HG03521 (cell line): Measurements from ENCODE around the gene ZNF689.
"Not testable (repeated sequence)": the region's sequence is repeated elsewhere in the genome, so short reads cannot be mapped to it uniquely, and the experiment has no call there.

ENCODE experiments used
- ATAC-seq: cut with Tn5 transposase; IDR thresholded peaks from one replicate; pipeline ENCODE4 v1.9.1; 2021; ENCODE audit warnings: mild to moderate bottlenecking, moderate library complexity; ENCODE audit not compliant: unreplicated experiment

Gene ZNF689

GRCh38 chr16:30637139-30637538 lies 26.9 kb upstream of the ZNF689 start:
- not testable (repeated sequence) for ATAC-seq

GRCh38 chr16:30636599-30636998 lies 26.4 kb upstream of the ZNF689 start:
- ATAC-seq, result no peak

- ATAC-seq, result no peak
These were observed 23.3 kb upstream of the ZNF689 start for GRCh38 chr16:30633526-30633925.

GRCh38 chr16:30632454-30632853 lies 22.3 kb upstream of the ZNF689 start:
- not testable (repeated sequence) for ATAC-seq

- ATAC-seq, result no peak
These were observed 18.7 kb upstream of the ZNF689 start for GRCh38 chr16:30628628-30629540.

DNA sequence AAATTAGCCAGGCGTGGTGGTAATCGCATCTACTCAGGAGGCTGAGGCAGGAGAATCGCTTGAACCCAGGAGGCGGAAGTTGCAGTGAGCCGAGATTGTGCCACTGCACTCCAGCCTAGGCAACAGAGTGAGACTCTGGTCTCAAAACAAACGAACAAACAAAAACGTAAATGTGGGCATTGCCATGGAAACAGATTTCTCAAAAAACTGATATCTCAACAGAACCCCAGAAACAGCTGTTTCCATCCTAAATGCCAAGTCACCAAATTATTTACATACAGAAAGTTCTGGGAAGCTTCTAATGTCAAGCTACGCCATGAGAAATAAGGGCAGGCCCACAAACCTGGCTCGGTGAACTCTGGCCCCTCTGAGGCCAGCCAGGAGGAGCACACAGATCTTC lies 16.0 kb upstream of the ZNF689 start:
- no peak for ATAC-seq

- no peak for ATAC-seq
These were observed 13.5 kb upstream of the ZNF689 start for GRCh38 chr16:30623536-30624283.

- ATAC-seq, result no peak
These were observed 12.4 kb upstream of the ZNF689 start for GRCh38 chr16:30622455-30623032.

DNA sequence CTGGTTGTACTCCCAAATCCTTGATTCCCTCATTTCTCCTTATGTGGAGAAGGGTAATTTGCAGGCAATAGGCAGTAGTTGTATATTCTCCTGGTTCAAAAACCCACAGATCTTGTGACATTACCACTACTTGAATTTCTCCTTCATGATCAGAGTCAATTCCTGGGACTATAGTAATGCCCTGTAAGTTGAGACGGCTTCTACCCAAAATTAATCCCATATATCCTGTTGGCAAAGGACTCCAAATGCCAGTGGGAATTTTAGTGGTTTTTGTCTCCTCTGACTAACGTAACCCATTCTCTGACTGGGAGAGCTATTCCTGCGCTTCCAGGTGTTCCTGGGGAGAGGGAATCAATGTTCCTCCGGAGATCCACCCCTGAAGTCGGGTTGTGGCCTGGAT lies 11.6 kb upstream of the ZNF689 start:
- ATAC-seq, result no peak

- no peak for ATAC-seq
These were observed 10.0 kb upstream of the ZNF689 start for GRCh38 chr16:30620169-30620568.

GRCh38 chr16:30619638-30620037 lies 9.4 kb upstream of the ZNF689 start:
- ATAC-seq, result no peak

- ATAC-seq, result no peak
These were observed 9.0 kb upstream of the ZNF689 start for GRCh38 chr16:30619202-30619601.

DNA sequence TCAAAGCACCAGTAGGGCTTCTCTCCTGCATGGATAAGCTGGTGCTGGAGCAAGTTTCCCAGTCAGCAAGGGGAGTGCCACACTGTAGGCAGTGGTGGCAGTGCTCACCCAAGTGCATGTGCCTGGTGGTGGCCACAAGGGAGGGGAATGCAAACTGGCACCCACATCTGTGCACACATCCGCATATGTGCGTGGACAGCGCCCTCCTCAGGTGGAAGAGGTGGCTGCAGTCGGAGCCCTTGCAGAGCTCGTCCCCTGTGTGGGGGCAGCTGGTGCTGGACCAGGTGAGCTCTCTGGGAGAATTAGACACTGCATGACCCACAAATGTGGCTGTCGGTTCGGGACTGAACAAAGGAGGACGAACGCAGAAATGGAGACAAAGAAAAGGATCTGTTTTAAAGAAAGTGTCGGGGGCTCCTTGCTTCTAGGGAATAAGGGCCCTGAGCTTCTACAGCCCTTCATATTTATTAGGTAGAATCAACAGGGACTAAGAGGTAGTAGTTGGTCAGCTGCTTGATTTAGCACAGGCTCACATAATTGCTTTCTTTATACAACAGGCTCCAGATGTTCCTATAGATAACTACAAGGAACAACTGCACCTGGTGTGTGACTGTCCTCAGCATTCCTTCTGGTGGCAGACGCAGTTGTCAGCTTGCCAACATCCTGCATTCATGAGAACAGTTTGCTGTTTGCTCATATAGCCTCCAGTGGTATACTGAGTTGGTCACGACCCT lies 5.3 kb upstream of the ZNF689 start:
- no peak for ATAC-seq

- no peak for ATAC-seq
These were observed 925 bp downstream of the ZNF689 start for GRCh38 chr16:30609002-30609925.

DNA sequence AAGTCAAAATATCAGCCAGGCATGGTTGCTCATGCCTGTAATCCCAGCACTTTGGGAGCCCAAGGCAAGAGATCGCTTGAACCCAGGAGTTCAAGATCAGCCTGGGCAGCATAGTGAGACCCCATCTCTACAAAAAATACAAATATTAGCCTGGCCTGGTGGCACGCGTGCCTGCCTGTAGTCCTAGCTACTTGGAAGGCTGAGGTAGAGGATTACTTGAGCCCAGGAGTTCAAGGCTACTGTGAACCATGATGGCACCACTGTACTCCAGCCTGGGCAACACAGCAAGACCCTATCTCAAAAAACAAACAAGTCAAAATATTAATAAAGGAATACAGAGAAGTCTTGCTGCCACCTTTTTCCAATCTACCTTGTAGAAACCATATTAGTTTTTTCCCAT lies 4.2 kb downstream of the ZNF689 start:
- no peak for ATAC-seq

DNA sequence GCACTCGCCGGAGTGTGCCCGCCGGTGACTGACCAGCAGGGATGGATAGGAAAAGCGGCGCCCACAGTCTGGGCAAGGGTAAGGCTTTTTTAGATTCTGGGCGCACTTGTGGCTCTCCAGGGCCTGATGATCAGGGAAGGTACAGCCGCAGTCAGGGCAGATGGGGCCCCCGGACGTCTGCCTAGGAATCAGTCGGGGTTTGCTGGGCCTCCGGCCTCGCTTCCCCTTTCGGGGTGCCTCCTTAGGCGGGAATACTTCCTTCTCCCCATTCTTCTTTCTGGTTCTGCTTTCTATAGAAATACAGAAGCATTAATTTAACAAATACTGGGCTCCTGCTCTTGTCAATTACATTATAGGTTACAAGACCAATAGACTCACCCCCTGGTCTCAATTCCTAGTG lies 5.0 kb downstream of the ZNF689 start:
- ATAC-seq, result no peak

DNA sequence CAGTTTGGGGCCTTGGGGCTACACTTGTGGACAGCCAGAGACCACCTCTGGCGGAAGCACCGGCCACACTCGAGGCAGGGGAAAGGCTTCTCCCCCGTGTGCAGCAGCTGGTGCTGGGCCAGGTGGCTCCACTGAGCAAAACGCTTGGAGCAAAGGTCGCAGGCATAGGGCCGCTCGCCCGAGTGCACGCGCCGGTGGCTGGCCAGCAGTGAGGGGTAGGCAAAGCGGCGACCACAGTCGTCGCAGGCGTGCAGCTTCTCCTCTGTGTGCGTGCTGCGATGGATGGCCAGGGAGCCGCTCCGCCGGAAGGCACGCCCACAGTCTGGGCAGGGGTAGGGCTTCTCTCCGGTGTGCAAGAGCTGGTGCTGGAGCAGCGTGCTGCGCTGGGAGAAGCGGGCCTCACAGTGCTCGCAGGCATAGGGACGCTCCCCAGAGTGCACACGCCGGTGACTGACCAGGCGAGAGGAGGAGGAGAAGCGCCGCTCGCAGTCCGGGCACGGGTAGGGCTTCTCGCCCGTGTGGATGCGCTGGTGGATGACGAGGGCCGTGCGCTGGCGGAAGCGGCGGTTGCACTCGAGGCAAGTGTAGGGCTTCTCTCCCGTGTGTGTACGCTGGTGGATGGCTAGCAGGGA lies 5.8 kb downstream of the ZNF689 start:
- no peak for ATAC-seq

DNA sequence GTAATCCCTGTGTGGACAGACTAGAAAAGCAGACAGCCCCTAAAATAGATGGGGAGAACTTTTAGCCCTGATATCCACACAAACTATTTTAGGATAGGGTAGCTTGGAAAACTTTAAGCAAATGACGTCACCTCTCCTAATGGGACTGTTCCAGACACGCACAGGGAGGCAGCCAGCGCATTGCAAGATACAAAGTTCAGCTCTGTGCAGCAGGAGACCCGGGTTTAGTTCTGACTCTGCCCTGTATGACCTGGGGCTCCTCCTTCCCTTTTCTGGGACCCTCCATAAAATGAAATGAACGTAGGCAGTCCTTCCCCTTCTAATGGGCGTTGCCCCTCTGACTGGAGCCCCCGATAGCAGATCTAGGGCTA lies 6.3 kb downstream of the ZNF689 start:
- ATAC-seq, result no peak

DNA sequence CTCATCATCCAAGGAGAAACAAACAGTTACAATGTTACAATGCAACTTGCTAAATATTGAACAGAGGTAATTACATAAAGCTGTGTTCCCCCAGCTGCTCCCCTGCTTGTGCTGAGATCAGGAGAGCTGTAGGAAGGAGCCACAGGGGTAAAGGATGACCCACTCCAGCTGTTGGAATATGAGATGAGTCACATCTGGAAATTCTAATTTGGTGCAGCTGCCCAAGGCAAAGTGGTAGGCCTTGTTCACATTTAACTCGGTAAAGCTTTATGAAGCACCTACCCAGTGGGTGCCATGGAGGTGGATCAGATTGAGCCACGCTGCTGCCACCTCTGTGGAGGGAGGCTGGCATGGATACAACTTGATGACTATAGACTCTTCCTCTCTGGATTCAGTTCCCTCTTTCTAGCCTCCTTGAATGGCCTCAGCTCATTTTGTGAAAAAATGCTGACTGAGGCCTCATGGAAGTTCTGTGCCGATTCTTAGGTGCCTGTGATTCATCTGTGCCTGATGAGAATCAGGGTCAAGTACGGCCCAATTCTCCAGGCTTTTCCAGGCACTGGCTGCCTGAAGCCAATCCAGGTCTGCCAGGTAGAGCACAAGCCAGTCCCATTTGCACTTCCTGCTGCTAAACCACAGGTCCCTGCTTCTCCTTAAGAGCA lies 7.4 kb downstream of the ZNF689 start:
- ATAC-seq, result no peak
